ENCODE data around the gene CNN3.

Gene CNN3

GRCh38 chr1:94922761-94923331, 4.1 kb downstream of the CNN3 start:
- no peak for DNase-seq (ENCODE audit: low read depth)

- no peak for DNase-seq (ENCODE audit: low read depth)
Observed at GRCh38 chr1:94921977-94922376, 4.9 kb downstream of the CNN3 start.

- no peak for DNase-seq (ENCODE audit: low read depth)
Observed at GRCh38 chr1:94920061-94920460, 6.8 kb downstream of the CNN3 start.

- no peak for DNase-seq (ENCODE audit: low read depth)
Observed at GRCh38 chr1:94919241-94920030, 7.5 kb downstream of the CNN3 start.

- no peak for DNase-seq (ENCODE audit: low read depth)
Observed at GRCh38 chr1:94917251-94917650, 9.7 kb downstream of the CNN3 start.

- no peak for DNase-seq (ENCODE audit: low read depth)
Observed at GRCh38 chr1:94912263-94913184, 14.4 kb downstream of the CNN3 start.

GRCh38 chr1:94909486-94909885, 17.4 kb downstream of the CNN3 start:
- no peak for DNase-seq (ENCODE audit: low read depth)

GRCh38 chr1:94908965-94909364, 17.9 kb downstream of the CNN3 start:
- DNase-seq (ENCODE audit: low read depth): no peak

GRCh38 chr1:94908190-94908589, 18.7 kb downstream of the CNN3 start:
- DNase-seq (ENCODE audit: low read depth): no peak

GRCh38 chr1:94907136-94907535, 19.8 kb downstream of the CNN3 start:
- no peak for DNase-seq (ENCODE audit: low read depth)

GRCh38 chr1:94906382-94906781, 20.5 kb downstream of the CNN3 start:
- DNase-seq (ENCODE audit: low read depth): no peak

- no peak for DNase-seq (ENCODE audit: low read depth)
Observed at GRCh38 chr1:94905207-94905606, 21.7 kb downstream of the CNN3 start.

- DNase-seq (ENCODE audit: low read depth): no peak
Observed at GRCh38 chr1:94903280-94904009, 23.5 kb downstream of the CNN3 start.

- DNase-seq (ENCODE audit: low read depth): no peak
Observed at GRCh38 chr1:94901841-94902240, 25.1 kb downstream of the CNN3 start.

GRCh38 chr1:94899756-94900155, 27.2 kb downstream of the CNN3 start:
- DNase-seq (ENCODE audit: low read depth): no peak

GRCh38 chr1:94898491-94899385, 28.2 kb downstream of the CNN3 start:
- DNase-seq (ENCODE audit: low read depth): no peak

- no peak for DNase-seq (ENCODE audit: low read depth)
Observed at GRCh38 chr1:94895518-94895917, 31.4 kb downstream of the CNN3 start.

GRCh38 chr1:94894630-94895029, 32.3 kb downstream of the CNN3 start:
- no peak for DNase-seq (ENCODE audit: low read depth)

- DNase-seq (ENCODE audit: low read depth): no peak
Observed at GRCh38 chr1:94892604-94893254, 34.2 kb downstream of the CNN3 start.

GRCh38 chr1:94888201-94888600, 38.7 kb downstream of the CNN3 start:
- no peak for DNase-seq (ENCODE audit: low read depth)
